GM18858 (cell line): ENCODE data around the gene MAML2.
A peak's percentile ranks its signal among the peaks of the same experiment; 100 is the strongest.

Experiments used
- ATAC-seq: cut with Tn5 transposase; IDR thresholded peaks from one replicate; pipeline ENCODE4 v1.9.1; 2021; ENCODE audit not compliant: unreplicated experiment

The MAML2 gene

DNA sequence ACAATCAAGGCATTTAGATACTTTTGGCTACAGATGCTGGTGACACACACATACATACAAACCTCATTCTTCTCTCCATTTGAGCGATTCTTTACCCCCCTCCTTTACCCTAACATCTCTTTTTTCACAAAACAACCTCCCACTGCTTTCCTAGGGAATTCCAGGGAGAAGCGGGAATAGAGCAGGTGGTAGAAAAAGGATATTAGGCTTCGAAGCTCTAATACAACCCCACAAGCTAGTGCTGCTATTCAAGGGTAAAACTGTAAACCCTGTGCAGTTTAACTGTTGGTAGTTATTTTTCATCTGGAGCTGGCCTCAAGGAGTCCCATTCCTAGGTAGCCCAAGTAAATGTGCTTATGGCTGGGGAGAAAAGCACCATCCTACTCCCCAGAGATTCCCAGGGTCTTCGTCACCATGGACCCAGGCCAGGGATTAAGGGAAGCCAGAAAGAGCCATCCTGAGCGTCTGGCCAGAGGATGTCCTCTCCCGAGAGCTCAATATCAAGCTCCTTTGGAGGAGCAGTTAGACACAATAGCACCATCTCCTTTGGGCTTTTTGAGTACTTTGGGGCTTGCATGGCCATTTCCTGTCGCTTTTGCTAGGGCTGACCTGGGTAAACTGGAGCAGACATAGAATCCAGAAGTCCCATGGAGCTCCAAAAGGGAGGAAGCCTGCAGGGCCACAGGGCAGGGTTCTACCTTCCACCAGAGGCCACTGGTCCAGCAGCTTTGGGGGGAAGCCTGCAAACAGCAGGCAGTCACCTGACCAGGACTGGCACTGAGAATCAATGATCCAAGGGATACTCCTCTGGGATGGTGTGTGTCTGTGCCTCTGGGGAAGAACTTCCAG, 3.1 kb downstream of the MAML2 start:
- no peak for ATAC-seq

GRCh38 chr11:96338910-96339705, 3.9 kb downstream of the MAML2 start:
- peak; percentile 39 for ATAC-seq

GRCh38 chr11:96337541-96338431, 5.2 kb downstream of the MAML2 start:
- peak; percentile 37 for ATAC-seq

- ATAC-seq: no peak
Observed at GRCh38 chr11:96335388-96335787, 7.6 kb downstream of the MAML2 start.

DNA sequence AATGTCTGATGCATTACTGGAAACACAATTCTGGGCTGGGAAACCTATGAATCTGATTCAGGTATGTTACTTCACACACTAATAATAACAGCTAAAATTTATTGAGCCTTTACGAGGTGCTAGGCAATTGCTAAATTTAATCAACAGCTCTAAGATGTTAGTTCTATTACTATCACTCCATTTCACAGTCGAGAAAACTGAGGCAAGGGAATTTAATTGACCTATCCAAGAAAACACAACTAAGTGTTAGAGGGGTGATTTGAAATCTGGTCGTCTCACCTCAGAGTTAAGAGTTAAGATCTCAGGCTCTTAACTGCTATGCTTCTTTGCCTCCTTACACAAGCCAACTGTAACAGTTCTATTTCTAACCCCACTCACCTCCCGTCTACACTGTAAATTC, 8.8 kb downstream of the MAML2 start:
- ATAC-seq: no peak

DNA sequence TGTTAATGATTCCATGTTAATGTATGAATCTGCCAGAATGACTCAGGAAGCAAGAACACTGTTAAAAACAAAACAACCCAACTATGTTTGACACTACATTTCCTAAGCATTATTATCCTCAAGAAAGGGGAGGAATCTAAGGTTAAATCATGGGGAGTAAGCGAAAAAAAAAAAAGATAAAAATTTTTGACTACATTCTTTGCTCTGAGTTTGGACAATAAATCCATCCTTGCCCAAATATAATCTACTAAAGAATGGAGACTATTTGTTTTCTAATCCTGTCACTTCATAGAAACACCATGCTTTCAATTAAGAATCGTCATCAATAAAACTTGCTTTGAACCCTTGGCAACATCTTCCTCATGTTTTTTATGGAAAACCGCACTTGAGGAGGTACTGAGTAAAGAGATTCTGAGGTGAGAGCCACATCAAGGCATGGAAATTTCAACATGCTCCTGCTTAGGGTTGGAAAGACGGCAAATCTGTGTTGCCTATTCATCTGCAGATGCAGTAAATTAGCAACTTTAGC, 9.7 kb downstream of the MAML2 start:
- ATAC-seq: no peak

GRCh38 chr11:96332126-96332771, 10.7 kb downstream of the MAML2 start:
- no peak for ATAC-seq

DNA sequence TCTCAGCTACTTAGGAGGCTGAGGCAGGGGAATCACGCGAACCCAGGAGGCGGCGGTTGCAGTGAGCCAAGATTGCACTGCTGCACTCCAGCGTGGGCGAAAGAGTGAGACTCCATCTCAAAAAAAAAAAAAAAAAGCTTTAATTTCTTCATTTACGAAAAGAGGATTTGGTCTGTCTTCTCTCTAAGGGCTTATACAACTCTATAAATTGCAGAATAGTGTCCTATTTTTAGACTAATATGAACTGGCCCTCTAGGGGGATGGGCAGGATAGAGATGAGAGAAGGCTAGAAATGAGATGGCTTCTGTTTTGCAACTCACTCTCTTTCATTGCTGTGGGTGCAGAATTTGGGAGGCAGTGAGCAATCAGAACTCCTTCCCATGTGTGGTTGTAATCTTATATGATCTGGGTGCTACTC, 11.3 kb downstream of the MAML2 start:
- no peak for ATAC-seq

GRCh38 chr11:96330511-96330859, 12.5 kb downstream of the MAML2 start:
- no peak for ATAC-seq

- no peak for ATAC-seq
Observed at GRCh38 chr11:96329855-96330510, 13.0 kb downstream of the MAML2 start.

- no peak for ATAC-seq
Observed at GRCh38 chr11:96329419-96329818, 13.6 kb downstream of the MAML2 start.

- no peak for ATAC-seq
Observed at GRCh38 chr11:96328395-96329010, 14.5 kb downstream of the MAML2 start.

GRCh38 chr11:96326959-96327358, 16.0 kb downstream of the MAML2 start:
- no peak for ATAC-seq

- ATAC-seq: no peak
Observed at GRCh38 chr11:96324912-96325311, 18.1 kb downstream of the MAML2 start.

GRCh38 chr11:96323642-96323985, 19.4 kb downstream of the MAML2 start:
- no peak for ATAC-seq

GRCh38 chr11:96322775-96323641, 20.0 kb downstream of the MAML2 start:
- no peak for ATAC-seq

- ATAC-seq: no peak
Observed at GRCh38 chr11:96321091-96321490, 21.9 kb downstream of the MAML2 start.

GRCh38 chr11:96319898-96320656, 22.9 kb downstream of the MAML2 start:
- no peak for ATAC-seq
